Measurements from ENCODE around the gene SEZ6L. TPM values are rescaled to one million over a fixed set of nuclear protein-coding genes. Genes with fewer than 3 reads are reported as not detected.

The SEZ6L gene
- total RNA-seq, 2 experiments from 2014 or later, result 0.05 TPM; not detected in 1

DNA sequence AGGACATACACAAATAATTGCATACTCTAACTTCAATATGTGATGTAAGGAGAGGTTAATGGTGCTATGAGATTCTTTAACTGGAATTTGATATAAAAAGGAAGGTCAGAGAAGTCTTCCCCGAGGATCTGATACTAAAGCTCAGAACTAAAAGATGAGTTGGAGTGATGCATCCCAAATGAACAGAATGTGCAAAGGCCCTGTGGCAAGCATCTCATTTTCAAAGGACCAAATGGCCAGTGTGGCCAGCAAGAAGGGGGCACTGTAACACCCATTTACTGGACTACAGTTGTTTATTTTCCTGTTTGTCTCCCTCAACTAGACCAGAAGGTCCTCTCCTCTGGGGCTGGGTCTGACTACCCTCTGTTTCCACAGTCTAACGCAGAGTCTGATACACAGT, 144.9 kb downstream of the SEZ6L start:
- H3K36me3 Mint-ChIP-seq (ENCODE audit: low read depth), result no peaks in the 10 kb centered on the region
- POLR2A ChIA-PET, result no interaction called here
- ATAC-seq (ENCODE audit: poor library complexity), result no peak

DNA sequence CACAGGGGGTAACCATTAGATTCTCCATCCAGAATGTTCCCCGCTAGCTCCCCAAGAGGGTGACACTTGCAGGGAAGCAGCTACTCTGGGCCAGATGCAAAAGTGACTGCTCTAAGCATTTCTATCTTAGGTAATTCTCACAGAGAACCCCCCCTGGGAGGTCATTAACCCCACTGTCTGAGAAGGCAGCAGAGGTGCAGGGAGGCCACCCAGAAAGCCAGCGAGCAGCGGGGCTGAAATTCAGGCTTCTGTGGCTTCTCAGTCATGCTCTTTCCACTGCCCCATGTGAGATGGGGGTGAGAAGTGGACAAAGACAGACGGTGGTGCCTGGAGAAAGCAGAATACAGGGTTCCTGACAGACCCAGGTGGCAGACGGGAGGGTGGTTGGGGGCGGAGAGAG, 145.4 kb downstream of the SEZ6L start:
- ATAC-seq (ENCODE audit: poor library complexity) (no peak), DNase-seq (no peak)
- Mint-ChIP-seq H3K27ac (no peak overlapping the region), H3K9me3 (no peaks in the 10 kb centered on the region), H3K36me3 (ENCODE audit: low read depth) (no peaks in the 10 kb centered on the region), H3K4me1 (ENCODE audit: low read depth) (no peaks in the 10 kb centered on the region), H3K27me3 (peaks cover 6% of the 10 kb centered on the region), H3K4me3 (no peak overlapping the region)
- H3K27me3 ChIP-seq (ENCODE audit: control insufficient read depth in 1 of 2, insufficient read depth in 2 of 2, low read length in 2 of 2), result peaks cover 2 to 10% of the 10 kb centered on the region in 2 experiments
- no peaks in the 10 kb centered on the region for H3K9me3 ChIP-seq (ENCODE audit: control insufficient read depth in 1 of 2, insufficient read depth in 1 of 2, low read length in 2 of 2)
- no peak for TF ChIP-seq CTCF (IDR thresholded peaks at IDR 0.05)
- H3K36me3 ChIP-seq (ENCODE audit: insufficient read depth, low read length), result no peaks in the 10 kb centered on the region
- POLR2A ChIA-PET, result no interaction called here
- CTCF ChIA-PET, result no interaction called here
- no peak overlapping the region for H3K4me3 ChIP-seq (ENCODE audit: low read length)
- intact Hi-C loops (cut with DNase I, micrococcal nuclease), result no loop called here
- H3K27ac ChIP-seq (ENCODE audit: low read depth in 1 of 2, low read length in 2 of 2), result no peak overlapping the region
- H3K4me1 ChIP-seq (ENCODE audit: insufficient read depth, low read length), result no peaks in the 10 kb centered on the region

More for the DNA sequence above, 144.9 kb downstream of the SEZ6L start:
- H3K4me1 Mint-ChIP-seq (ENCODE audit: low read depth), result no peaks in the 10 kb centered on the region
- Histone ChIP-seq H3K27ac (ENCODE audit: low read depth in 1 of 2, low read length in 2 of 2) (no peak overlapping the region), H3K36me3 (ENCODE audit: insufficient read depth, low read length) (no peaks in the 10 kb centered on the region), H3K4me3 (ENCODE audit: low read length) (no peak overlapping the region), H3K27me3 (ENCODE audit: control insufficient read depth in 1 of 2, insufficient read depth in 2 of 2, low read length in 2 of 2) (peaks cover 2 to 10% of the 10 kb centered on the region in 2 experiments), H3K4me1 (ENCODE audit: insufficient read depth, low read length) (no peaks in the 10 kb centered on the region), H3K9me3 (ENCODE audit: control insufficient read depth in 1 of 2, insufficient read depth in 1 of 2, low read length in 2 of 2) (no peaks in the 10 kb centered on the region)
- no peak overlapping the region for H3K4me3 Mint-ChIP-seq
- H3K27me3 Mint-ChIP-seq, result peaks cover 6% of the 10 kb centered on the region
- no peak overlapping the region for H3K27ac Mint-ChIP-seq
- CTCF ChIA-PET, result no interaction called here
- DNase-seq, result no peak
- intact Hi-C loops (cut with DNase I, micrococcal nuclease), result no loop called here
- no peak for TF ChIP-seq CTCF (IDR thresholded peaks at IDR 0.05)
- no peaks in the 10 kb centered on the region for H3K9me3 Mint-ChIP-seq

- no peaks in the 10 kb centered on the region for H3K9me3 Mint-ChIP-seq
- Histone ChIP-seq H3K27ac (ENCODE audit: low read depth in 1 of 2, low read length in 2 of 2) (no peak overlapping the region), H3K4me3 (ENCODE audit: low read length) (no peak overlapping the region), H3K9me3 (ENCODE audit: control insufficient read depth in 1 of 2, insufficient read depth in 1 of 2, low read length in 2 of 2) (peaks cover 0 to 4% of the 10 kb centered on the region in 2 experiments), H3K4me1 (ENCODE audit: insufficient read depth, low read length) (no peaks in the 10 kb centered on the region), H3K36me3 (ENCODE audit: insufficient read depth, low read length) (no peaks in the 10 kb centered on the region), H3K27me3 (ENCODE audit: control insufficient read depth in 1 of 2, insufficient read depth in 2 of 2, low read length in 2 of 2) (peaks cover 2 to 10% of the 10 kb centered on the region in 2 experiments)
- DNase-seq, result no peak
- CTCF ChIA-PET, result no interaction called here
- H3K27ac Mint-ChIP-seq, result no peak overlapping the region
- no peak for ATAC-seq (ENCODE audit: poor library complexity)
- no peak for TF ChIP-seq CTCF (IDR thresholded peaks at IDR 0.05)
- H3K36me3 Mint-ChIP-seq (ENCODE audit: low read depth), result no peaks in the 10 kb centered on the region
- no peak overlapping the region for H3K4me3 Mint-ChIP-seq
- H3K27me3 Mint-ChIP-seq, result peaks cover 6% of the 10 kb centered on the region
- POLR2A ChIA-PET, result no interaction called here
- H3K4me1 Mint-ChIP-seq (ENCODE audit: low read depth), result no peaks in the 10 kb centered on the region
- intact Hi-C loops (cut with DNase I, micrococcal nuclease), result no loop called here
These were observed 147.5 kb downstream of the SEZ6L start for GRCh38 chr22:26316732-26317285.

Data from CD4-positive, alpha-beta T cell (primary cell).